Measurements from ENCODE around the gene ROBO1. TPM values are rescaled to one million over a fixed set of nuclear protein-coding genes. Genes with fewer than 3 reads are reported as not detected.
A peak's percentile ranks its signal among the peaks of the same experiment; 100 is the strongest.

The ROBO1 gene
- total RNA-seq, 6 experiments from 2014 or later = 1.1 to 7.2 (median 4.3) TPM

- no peaks in the 10 kb centered on the region for H3K36me3 ChIP-seq
- WGBS (ENCODE audit: insufficient coverage, low coverage, low lambda C conversion rate, missing lambda C conversion rate) = 0% methylated on average over 8 of the region's 40 CpGs
- intact Hi-C loops (cut with DNase I) = no loop called here
- DNase-seq (peak; percentile 54 to 65 (median 58)), ATAC-seq (peak; percentile 78 to 85 (median 80))
- peaks cover 0 to 10% (median 0%) of the 10 kb centered on the region in 4 donors for H3K4me1 ChIP-seq
- H3K4me3 ChIP-seq = peak overlapping the region; percentile 42 to 60 (median 49)
- H3K27ac ChIP-seq = peak overlapping the region; percentile 39 to 63 (median 47)
- TF ChIP-seq POLR2A (IDR thresholded peaks at IDR 0.05) (peak; percentile 40), CTCF (IDR thresholded peaks at IDR 0.05) (no peak)
- peaks cover 0 to 6% of the 10 kb centered on the region in 2 donors for H3K27me3 ChIP-seq
- H3K9me3 ChIP-seq = no peaks in the 10 kb centered on the region
These were observed 748.5 kb downstream of the ROBO1 start for GRCh38 chr3:79019137-79019923.

- Histone ChIP-seq H3K4me3 (peak overlapping the region; percentile 42 to 60 (median 49)), H3K27me3 (peaks cover 0 to 6% of the 10 kb centered on the region in 2 donors), H3K27ac (peak overlapping the region; percentile 39 to 63 (median 47)), H3K36me3 (no peaks in the 10 kb centered on the region), H3K4me1 (peaks cover 0 to 10% (median 0%) of the 10 kb centered on the region in 4 donors), H3K9me3 (no peaks in the 10 kb centered on the region)
- DNase-seq = peak; percentile 31 to 59 (median 41)
- TF ChIP-seq CTCF (IDR thresholded peaks at IDR 0.05) (no peak), POLR2A (IDR thresholded peaks at IDR 0.05) (no peak)
- intact Hi-C loops (cut with DNase I) = no loop called here
- ATAC-seq = peak; percentile 66 to 76 (median 72)
- WGBS (ENCODE audit: insufficient coverage, low coverage, low lambda C conversion rate, missing lambda C conversion rate) = no CpG with 5 or more reads among the region's 44 CpGs
These were observed 749.1 kb downstream of the ROBO1 start for GRCh38 chr3:79018671-79019136.

- intact Hi-C loops (cut with DNase I) = no loop called here
- DNase-seq = no peak
- Histone ChIP-seq H3K27ac (peak overlapping the region in 2 of 3 donors; percentile 47 to 63), H3K4me1 (peaks cover 0 to 10% (median 0%) of the 10 kb centered on the region in 4 donors), H3K4me3 (peak overlapping the region; percentile 42 to 60 (median 49)), H3K9me3 (no peaks in the 10 kb centered on the region), H3K27me3 (peaks cover 0 to 6% of the 10 kb centered on the region in 2 donors), H3K36me3 (no peaks in the 10 kb centered on the region)
- no peak for ATAC-seq
- WGBS (ENCODE audit: insufficient coverage, low coverage, low lambda C conversion rate, missing lambda C conversion rate) = 6% methylated on average over 13 of the region's 15 CpGs
- TF ChIP-seq CTCF (IDR thresholded peaks at IDR 0.05) = no peak
- TF ChIP-seq POLR2A (IDR thresholded peaks at IDR 0.05) = no peak
These were observed 749.5 kb downstream of the ROBO1 start for GRCh38 chr3:79018265-79018664.

GRCh38 chr3:79016587-79017376 is 751.0 kb downstream of the ROBO1 start:
- WGBS (ENCODE audit: insufficient coverage, low coverage, low lambda C conversion rate, missing lambda C conversion rate) = 28% methylated on average over 8 of the region's 8 CpGs

More at GRCh38 chr3:79016587-79017376, 751.0 kb downstream of the ROBO1 start:
- Histone ChIP-seq H3K4me1 (peaks cover 0 to 10% (median 0%) of the 10 kb centered on the region in 4 donors), H3K9me3 (no peaks in the 10 kb centered on the region), H3K36me3 (no peaks in the 10 kb centered on the region), H3K27me3 (peaks cover 0 to 6% of the 10 kb centered on the region in 2 donors), H3K27ac (no peak overlapping the region), H3K4me3 (no peak overlapping the region)
- intact Hi-C loops (cut with DNase I) = no loop called here
- no peak for ATAC-seq
- DNase-seq = no peak
- TF ChIP-seq CTCF (IDR thresholded peaks at IDR 0.05) (no peak), POLR2A (IDR thresholded peaks at IDR 0.05) (no peak)

Measured in right lobe of liver (tissue), 6 donors.